ENCODE data around the gene TTC21B. TPM values are rescaled to one million over a fixed set of nuclear protein-coding genes. Genes with fewer than 3 reads are reported as not detected.

Gene TTC21B
- total RNA-seq, 4 donors from 2014 or later, result 26.2 to 38.1 (median 30.7) TPM

GRCh38 chr2:165839610-165840009 is 114.0 kb downstream of the TTC21B start:
- TF ChIP-seq CTCF (IDR thresholded peaks at IDR 0.05; ENCODE audit: low read depth), result no peak

- no peak for TF ChIP-seq CTCF (IDR thresholded peaks at IDR 0.05; ENCODE audit: low read depth)
Observed at GRCh38 chr2:165837122-165837521, 116.5 kb downstream of the TTC21B start.

- no peak for TF ChIP-seq CTCF (IDR thresholded peaks at IDR 0.05; ENCODE audit: low read depth)
Observed at GRCh38 chr2:165835363-165835762, 118.2 kb downstream of the TTC21B start.

- no peak for TF ChIP-seq CTCF (IDR thresholded peaks at IDR 0.05; ENCODE audit: low read depth)
Observed at GRCh38 chr2:165833156-165833555, 120.4 kb downstream of the TTC21B start.

GRCh38 chr2:165827921-165828276 is 125.7 kb downstream of the TTC21B start:
- TF ChIP-seq CTCF (IDR thresholded peaks at IDR 0.05; ENCODE audit: low read depth), result no peak

GRCh38 chr2:165827016-165827920 is 126.3 kb downstream of the TTC21B start:
- no peak for TF ChIP-seq CTCF (IDR thresholded peaks at IDR 0.05; ENCODE audit: low read depth)

- TF ChIP-seq CTCF (IDR thresholded peaks at IDR 0.05; ENCODE audit: low read depth), result no peak
Observed at GRCh38 chr2:165825041-165825440, 128.5 kb downstream of the TTC21B start.

Other genes starting within 250 kb of the TTC21B start
- 1 to 10 TPM in 3 of 4 donors, under 1 TPM in 1; 0.33 to 5.5 (median 3.5) TPM for gene GALNT3, start 159.5 kb downstream of the TTC21B start, total RNA-seq
- not detected for gene SCN1A, start 174.2 kb upstream of the TTC21B start, total RNA-seq